ACC112 (cell line): ENCODE data around the gene EMC10.

Experiments
- H2AFZ ChIP-seq: fragments of 200-600 bp; sonication (generic); one replicate; pipeline ENCODE4 v1.6.0; 2017; ENCODE audit warnings: antibody characterized with exemption, low read length; ENCODE audit not compliant: unreplicated experiment
- H3K27ac ChIP-seq: fragments of 200-600 bp; sonication (generic); 2 replicates; pipeline ENCODE4 v1.5.1; 2014; ENCODE audit warnings: low read depth, mild to moderate bottlenecking, antibody characterized with exemption, low read length, moderate library complexity
- H3K27me3 ChIP-seq: fragments of 200-600 bp; sonication (generic); 2 replicates; pipeline ENCODE4 v1.6.1; 2014; ENCODE audit warnings: mild to moderate bottlenecking, antibody characterized with exemption, low read length, moderate library complexity, mixed read lengths; ENCODE audit not compliant: insufficient read depth
- H3K36me3 ChIP-seq: fragments of 200-600 bp; sonication (generic); 2 replicates; pipeline ENCODE4 v1.6.1; 2016; ENCODE audit warnings: mild to moderate bottlenecking, antibody characterized with exemption, low read length, moderate library complexity, mixed read lengths; ENCODE audit not compliant: insufficient read depth
- H3K4me1 ChIP-seq: fragments of 200-600 bp; sonication (generic); one replicate; pipeline ENCODE4 v1.6.1; 2016; ENCODE audit warnings: low read length, mixed read lengths; ENCODE audit not compliant: insufficient read depth, unreplicated experiment, control insufficient read depth
- H3K4me3 ChIP-seq: fragments of 200-600 bp; sonication (generic); 2 replicates; pipeline ENCODE4 v1.5.1; 2014; ENCODE audit warnings: mild to moderate bottlenecking, low read depth, low read length
- H3K79me2 ChIP-seq: fragments of 200-600 bp; sonication (generic); one replicate; pipeline ENCODE4 v1.6.0; 2016; ENCODE audit warnings: low read length; ENCODE audit not compliant: control insufficient read depth, unreplicated experiment, insufficient read depth

EMC10 gene

GRCh38 chr19:50455992-50456391, 20.3 kb upstream of the EMC10 start:
- no peaks in the 10 kb centered on the region for H3K36me3 ChIP-seq
- no peak overlapping the region for H2AFZ ChIP-seq
- no peak overlapping the region for H3K27ac ChIP-seq
- peaks cover 10% of the 10 kb centered on the region; the same call in 1 of the 2 replicates for H3K27me3 ChIP-seq
- no peak overlapping the region for H3K4me3 ChIP-seq
- H3K4me1 ChIP-seq: peaks cover 3% of the 10 kb centered on the region
- H3K79me2 ChIP-seq: no peaks in the 10 kb centered on the region

- Histone ChIP-seq H3K27me3 (peaks cover 10% of the 10 kb centered on the region; the same call in 1 of the 2 replicates), H3K4me3 (no peak overlapping the region), H3K79me2 (no peaks in the 10 kb centered on the region), H3K36me3 (no peaks in the 10 kb centered on the region), H2AFZ (no peak overlapping the region), H3K4me1 (peaks cover 3% of the 10 kb centered on the region), H3K27ac (no peak overlapping the region)
Measured at GRCh38 chr19:50457300-50457699, 19.0 kb upstream of the EMC10 start.

DNA sequence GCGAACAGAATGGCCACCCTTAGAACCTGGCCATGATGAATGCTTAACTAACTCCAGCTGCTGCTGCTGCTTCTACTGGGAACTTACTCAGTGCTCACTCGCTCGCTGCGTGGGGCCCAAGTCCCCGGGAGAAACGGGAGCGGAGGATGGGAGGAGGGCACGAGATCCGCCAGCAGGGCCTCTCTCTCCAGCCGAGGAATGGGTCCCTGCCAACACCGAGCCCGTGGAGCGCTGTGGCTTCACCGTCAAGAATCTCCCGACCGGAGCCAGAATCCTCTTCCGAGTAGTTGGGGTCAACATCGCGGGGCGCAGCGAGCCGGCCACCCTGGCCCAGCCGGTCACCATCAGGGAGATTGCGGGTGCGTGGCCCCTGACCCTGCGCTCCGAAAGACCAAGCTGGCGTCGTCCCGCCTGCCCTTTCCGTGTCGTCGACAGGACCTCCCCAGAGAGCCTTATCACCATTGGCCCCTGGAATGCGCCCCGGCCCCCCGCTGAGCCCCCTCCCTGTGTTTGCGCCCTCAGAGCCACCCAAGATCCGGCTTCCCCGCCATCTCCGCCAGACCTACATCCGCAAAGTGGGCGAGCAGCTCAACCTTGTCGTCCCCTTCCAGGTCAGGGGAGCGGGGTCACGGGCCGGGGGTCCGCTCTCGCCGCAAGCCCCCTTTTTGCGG, 17.8 kb upstream of the EMC10 start:
- Histone ChIP-seq H2AFZ (no peak overlapping the region), H3K4me1 (peaks cover 3% of the 10 kb centered on the region), H3K79me2 (no peaks in the 10 kb centered on the region)

GRCh38 chr19:50459067-50459456, 17.2 kb upstream of the EMC10 start:
- H3K36me3 ChIP-seq: no peaks in the 10 kb centered on the region
- H3K27me3 ChIP-seq: peaks cover 10% of the 10 kb centered on the region; the same call in 1 of the 2 replicates
- H3K79me2 ChIP-seq: no peaks in the 10 kb centered on the region
- no peak overlapping the region for H3K27ac ChIP-seq
- H3K4me3 ChIP-seq: no peak overlapping the region
- H3K4me1 ChIP-seq: peaks cover 3% of the 10 kb centered on the region
- no peak overlapping the region for H2AFZ ChIP-seq

More for the DNA sequence above, 17.8 kb upstream of the EMC10 start:
- Histone ChIP-seq H3K4me3 (0 out of 2 replicates have a peak overlapping the region, but pooled peaks have one; percentile 25), H3K36me3 (no peaks in the 10 kb centered on the region), H3K27me3 (peaks cover 10% of the 10 kb centered on the region; the same call in 1 of the 2 replicates), H3K27ac (no peak overlapping the region)

- no peaks in the 10 kb centered on the region for H3K36me3 ChIP-seq
- H3K27ac ChIP-seq: no peak overlapping the region
- H3K4me1 ChIP-seq: peaks cover 3% of the 10 kb centered on the region
- no peaks in the 10 kb centered on the region for H3K79me2 ChIP-seq
- no peak overlapping the region for H2AFZ ChIP-seq
- H3K27me3 ChIP-seq: peaks cover 10% of the 10 kb centered on the region; the same call in 1 of the 2 replicates
- no peak overlapping the region for H3K4me3 ChIP-seq
Measured at GRCh38 chr19:50459638-50460037, 16.7 kb upstream of the EMC10 start.

- Histone ChIP-seq H3K4me1 (peaks cover 3% of the 10 kb centered on the region), H3K4me3 (no peak overlapping the region), H2AFZ (no peak overlapping the region), H3K27ac (no peak overlapping the region), H3K79me2 (no peaks in the 10 kb centered on the region), H3K27me3 (peaks cover 10% of the 10 kb centered on the region; the same call in 1 of the 2 replicates), H3K36me3 (no peaks in the 10 kb centered on the region)
Measured at GRCh38 chr19:50460161-50460765, 16.0 kb upstream of the EMC10 start.

- Histone ChIP-seq H2AFZ (no peak overlapping the region), H3K79me2 (no peaks in the 10 kb centered on the region)
Measured at GRCh38 chr19:50461066-50461875, 15.0 kb upstream of the EMC10 start.

GRCh38 chr19:50462970-50463369, 13.3 kb upstream of the EMC10 start:
- Histone ChIP-seq H3K27ac (no peak overlapping the region), H3K36me3 (no peaks in the 10 kb centered on the region), H3K27me3 (peaks cover 5% of the 10 kb centered on the region; the same call in 1 of the 2 replicates), H3K4me1 (peaks cover 3% of the 10 kb centered on the region), H3K79me2 (no peaks in the 10 kb centered on the region), H2AFZ (no peak overlapping the region), H3K4me3 (no peak overlapping the region)

More at GRCh38 chr19:50461066-50461875, 15.0 kb upstream of the EMC10 start:
- no peak overlapping the region for H3K4me3 ChIP-seq
- no peaks in the 10 kb centered on the region for H3K36me3 ChIP-seq
- H3K27me3 ChIP-seq: peaks cover 10% of the 10 kb centered on the region; the same call in 1 of the 2 replicates
- H3K27ac ChIP-seq: no peak overlapping the region
- H3K4me1 ChIP-seq: peaks cover 3% of the 10 kb centered on the region

DNA sequence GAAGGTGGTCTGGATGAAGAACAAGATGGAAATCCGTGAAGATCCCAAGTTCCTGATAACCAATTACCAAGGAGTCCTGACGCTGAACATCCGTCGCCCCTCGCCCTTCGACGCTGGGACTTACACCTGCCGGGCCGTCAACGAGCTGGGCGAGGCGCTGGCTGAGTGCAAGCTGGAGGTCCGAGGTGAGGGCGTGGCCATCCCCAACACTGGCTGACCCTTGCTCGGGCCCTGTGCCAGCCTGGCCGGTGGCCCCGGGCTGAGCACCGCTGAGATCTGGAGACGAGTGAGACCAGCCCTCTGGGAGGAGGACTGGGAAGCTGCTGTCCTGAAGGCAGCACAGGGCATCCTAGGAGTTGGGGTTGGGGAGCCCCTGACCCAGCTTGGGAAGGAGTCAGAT, 12.0 kb upstream of the EMC10 start:
- H3K4me3 ChIP-seq: no peak overlapping the region
- peaks cover 3% of the 10 kb centered on the region for H3K4me1 ChIP-seq
- no peak overlapping the region for H2AFZ ChIP-seq
- no peaks in the 10 kb centered on the region for H3K27me3 ChIP-seq
- H3K27ac ChIP-seq: no peak overlapping the region
- H3K79me2 ChIP-seq: no peaks in the 10 kb centered on the region
- H3K36me3 ChIP-seq: no peaks in the 10 kb centered on the region

DNA sequence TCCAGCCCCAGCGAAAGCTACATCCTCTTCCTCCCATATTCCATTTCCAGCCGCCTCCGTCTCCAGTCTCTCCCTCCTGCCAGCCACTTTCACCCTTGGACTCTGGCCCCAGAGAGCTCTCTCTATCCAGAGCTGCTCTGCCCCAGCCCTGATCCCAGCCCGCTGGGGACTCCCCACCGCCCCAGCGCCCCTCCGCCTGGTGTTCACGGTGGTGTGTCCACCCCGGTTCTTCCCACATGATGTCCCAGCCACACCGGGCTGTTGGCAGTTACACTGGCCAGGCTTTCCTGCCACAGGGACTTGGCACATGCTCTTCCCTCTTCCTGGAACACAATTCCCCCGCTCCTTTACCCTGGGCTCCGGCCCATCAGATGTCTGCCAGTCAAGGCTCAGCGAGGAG, 11.3 kb upstream of the EMC10 start:
- peaks cover 1% of the 10 kb centered on the region for H3K4me1 ChIP-seq

More for the DNA sequence above, 11.3 kb upstream of the EMC10 start:
- no peak overlapping the region for H2AFZ ChIP-seq
- no peak overlapping the region for H3K4me3 ChIP-seq
- no peaks in the 10 kb centered on the region for H3K27me3 ChIP-seq
- no peak overlapping the region for H3K27ac ChIP-seq
- H3K79me2 ChIP-seq: no peaks in the 10 kb centered on the region
- H3K36me3 ChIP-seq: no peaks in the 10 kb centered on the region
